ENCODE data around the gene PHF21B.

GRCh38 chr22:44986926-44987325, 22.9 kb downstream of the PHF21B start:
- TF ChIP-seq CTCF (IDR thresholded peaks at IDR 0.05) = no peak
- TF ChIP-seq POLR2A (IDR thresholded peaks at IDR 0.05) = no peak
